Measurements from ENCODE around the gene UNC80. TPM values are rescaled to one million over a fixed set of nuclear protein-coding genes. Genes with fewer than 3 reads are reported as not detected.

The UNC80 gene
- total RNA-seq, 4 donors from 2014 or later, result 0.19 TPM; not detected in 3

DNA sequence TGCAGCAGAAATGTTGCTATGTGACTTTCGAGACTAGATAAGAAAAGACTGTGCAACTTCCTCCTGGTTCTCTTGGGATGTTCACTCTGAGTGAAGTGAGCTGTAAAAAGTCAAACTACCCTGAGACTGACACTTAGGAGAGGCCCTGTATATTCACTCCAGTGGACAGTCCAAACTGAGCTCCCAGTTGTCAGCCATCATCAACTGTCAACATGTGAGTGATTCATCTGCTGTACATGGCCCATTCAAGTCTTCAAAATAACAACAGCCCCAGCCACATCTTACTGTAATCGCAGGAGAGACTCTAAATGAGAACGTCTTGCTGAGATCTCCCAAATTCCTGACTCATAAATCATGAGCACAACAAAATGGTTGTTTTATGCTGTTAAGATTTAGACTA lies 8.5 kb upstream of the UNC80 start:
- H3K9me3 ChIP-seq, result no peaks in the 10 kb centered on the region
- TF ChIP-seq, protein P1, sequence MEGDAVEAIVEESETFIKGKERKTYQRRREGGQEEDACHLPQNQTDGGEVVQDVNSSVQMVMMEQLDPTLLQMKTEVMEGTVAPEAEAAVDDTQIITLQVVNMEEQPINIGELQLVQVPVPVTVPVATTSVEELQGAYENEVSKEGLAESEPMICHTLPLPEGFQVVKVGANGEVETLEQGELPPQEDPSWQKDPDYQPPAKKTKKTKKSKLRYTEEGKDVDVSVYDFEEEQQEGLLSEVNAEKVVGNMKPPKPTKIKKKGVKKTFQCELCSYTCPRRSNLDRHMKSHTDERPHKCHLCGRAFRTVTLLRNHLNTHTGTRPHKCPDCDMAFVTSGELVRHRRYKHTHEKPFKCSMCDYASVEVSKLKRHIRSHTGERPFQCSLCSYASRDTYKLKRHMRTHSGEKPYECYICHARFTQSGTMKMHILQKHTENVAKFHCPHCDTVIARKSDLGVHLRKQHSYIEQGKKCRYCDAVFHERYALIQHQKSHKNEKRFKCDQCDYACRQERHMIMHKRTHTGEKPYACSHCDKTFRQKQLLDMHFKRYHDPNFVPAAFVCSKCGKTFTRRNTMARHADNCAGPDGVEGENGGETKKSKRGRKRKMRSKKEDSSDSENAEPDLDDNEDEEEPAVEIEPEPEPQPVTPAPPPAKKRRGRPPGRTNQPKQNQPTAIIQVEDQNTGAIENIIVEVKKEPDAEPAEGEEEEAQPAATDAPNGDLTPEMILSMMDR (IDR thresholded peaks at IDR 0.05), result no peak
- TF ChIP-seq POLR2A (IDR thresholded peaks at IDR 0.05), result no peak
- no peaks in the 10 kb centered on the region for H3K36me3 ChIP-seq
- DNase-seq, result no peak
- H3K4me1 ChIP-seq, result no peaks in the 10 kb centered on the region
- WGBS, 2 donors, result 53 to 64% methylated on average over 3 of the region's 3 CpGs
- no peaks in the 10 kb centered on the region for H3K27me3 ChIP-seq
- no peak overlapping the region for H3K4me3 ChIP-seq
- no peak overlapping the region for H3K27ac ChIP-seq
- intact Hi-C loops (cut with DNase I), result no loop called here

DNA sequence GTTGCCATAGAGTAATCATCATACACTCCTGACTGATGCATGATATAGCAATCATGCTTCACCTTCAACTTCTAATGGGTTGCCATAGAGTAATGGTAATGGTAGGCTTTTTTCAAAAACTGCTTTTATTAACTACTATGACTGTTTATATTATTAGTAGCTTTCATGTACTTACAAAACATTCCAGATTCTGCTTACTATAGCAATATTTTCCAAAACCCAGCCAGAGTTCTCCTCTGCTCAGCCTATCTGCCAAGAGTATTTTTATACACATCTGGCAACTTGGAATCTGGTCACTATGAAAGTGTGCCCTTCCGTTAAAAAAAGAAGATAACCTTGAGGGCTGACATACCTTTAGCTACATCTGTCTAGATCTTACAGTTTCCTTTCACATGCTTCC lies 5.0 kb upstream of the UNC80 start:
- Histone ChIP-seq H3K4me3 (no peak overlapping the region), H3K36me3 (no peaks in the 10 kb centered on the region), H3K27me3 (peaks cover 0 to 19% (median 0%) of the 10 kb centered on the region in 4 donors), H3K27ac (no peak overlapping the region), H3K4me1 (peaks cover 0 to 4% (median under 1%) of the 10 kb centered on the region in 3 donors), H3K9me3 (no peaks in the 10 kb centered on the region)
- no peak for DNase-seq
- WGBS, 2 donors, result 83 to 95% methylated on average over 1 of the region's 1 CpG
- intact Hi-C loops (cut with DNase I), result no loop called here
- no peak for TF ChIP-seq POLR2A (IDR thresholded peaks at IDR 0.05)
- TF ChIP-seq, protein P1 (IDR thresholded peaks at IDR 0.05), result no peak

DNA sequence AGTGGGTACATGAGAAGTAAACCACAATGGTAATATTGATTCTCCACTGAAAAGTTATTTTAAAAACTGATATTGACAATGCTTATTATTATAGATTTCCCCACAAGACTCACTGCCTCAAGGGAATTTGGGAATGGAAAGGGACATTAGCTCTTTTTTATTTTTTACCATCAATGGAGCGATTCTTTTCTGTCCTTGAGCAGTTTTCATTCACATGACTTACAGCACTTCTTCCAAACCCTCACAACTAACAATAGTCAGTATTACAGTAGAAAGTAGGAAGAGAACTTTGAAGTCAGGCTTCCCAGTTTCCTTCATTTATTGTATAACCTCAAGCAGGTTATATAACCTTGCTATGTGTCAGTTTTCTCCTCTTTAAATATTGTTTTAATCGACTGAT lies 4.3 kb upstream of the UNC80 start:
- Histone ChIP-seq H3K27ac (no peak overlapping the region), H3K36me3 (no peaks in the 10 kb centered on the region), H3K27me3 (peaks cover 0 to 26% (median 0%) of the 10 kb centered on the region in 4 donors), H3K4me3 (no peak overlapping the region), H3K4me1 (peaks cover 0 to 8% (median 3%) of the 10 kb centered on the region in 3 donors), H3K9me3 (no peaks in the 10 kb centered on the region)
- TF ChIP-seq, protein P1 (IDR thresholded peaks at IDR 0.05), result no peak
- TF ChIP-seq POLR2A (IDR thresholded peaks at IDR 0.05), result no peak
- 47 to 51% methylated on average over 2 of the region's 2 CpGs for WGBS, 2 donors
- no peak for DNase-seq
- intact Hi-C loops (cut with DNase I), result no loop called here

DNA sequence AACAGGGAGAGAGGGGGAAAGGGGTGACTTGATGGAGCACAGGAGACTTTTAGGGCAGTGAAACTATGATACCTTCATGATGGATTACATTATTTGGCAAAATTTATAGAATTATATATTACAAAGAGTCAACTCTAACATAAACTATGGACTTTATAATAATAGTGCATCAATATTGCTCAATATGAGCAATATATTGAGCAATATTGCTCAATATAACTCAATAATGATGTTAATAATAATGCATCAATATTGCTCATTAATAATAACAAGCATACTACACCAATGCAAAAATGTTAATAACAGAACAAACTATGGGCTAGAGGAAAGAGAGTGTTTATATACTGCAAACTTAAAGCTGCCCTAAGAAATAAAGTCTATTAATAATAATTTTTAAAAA lies 3.1 kb upstream of the UNC80 start:
- intact Hi-C loops (cut with DNase I), result no loop called here
- TF ChIP-seq, protein P1 (IDR thresholded peaks at IDR 0.05), result no peak
- no peak for TF ChIP-seq POLR2A (IDR thresholded peaks at IDR 0.05)
- DNase-seq, result no peak

DNA sequence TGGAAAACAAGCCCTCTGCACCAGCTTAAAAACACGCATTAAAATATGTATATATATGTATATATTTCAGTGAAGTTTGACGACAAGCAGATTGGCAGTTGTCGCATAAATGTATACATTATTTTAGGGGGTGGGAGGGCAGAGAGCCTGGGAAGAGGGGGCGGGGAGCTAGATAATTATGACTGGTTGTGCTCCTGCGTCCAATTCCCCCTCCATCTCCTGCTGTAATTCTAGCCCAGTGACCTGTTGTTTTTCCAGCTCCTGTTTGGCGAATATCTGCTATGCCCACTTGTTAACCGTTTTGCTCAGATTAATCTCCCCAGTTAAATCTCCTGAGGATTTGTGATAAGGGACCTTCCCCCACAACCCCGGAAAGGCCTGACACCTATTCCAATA lies 656 bp downstream of the UNC80 start:
- WGBS, 2 donors, result 15 to 30% methylated on average over 7 to 8 of the region's 8 CpGs
- TF ChIP-seq, protein P1 (IDR thresholded peaks at IDR 0.05), result no peak
- no peak for TF ChIP-seq POLR2A (IDR thresholded peaks at IDR 0.05)
- no peaks in the 10 kb centered on the region for H3K9me3 ChIP-seq
- DNase-seq, result no peak
- peaks cover 0 to 49% (median 0%) of the 10 kb centered on the region in 4 donors for H3K27me3 ChIP-seq
- intact Hi-C loops (cut with DNase I), result no loop called here
- no peak overlapping the region for H3K4me3 ChIP-seq
- H3K36me3 ChIP-seq, result no peaks in the 10 kb centered on the region
- no peak overlapping the region for H3K27ac ChIP-seq
- peaks cover 0 to 8% (median 3%) of the 10 kb centered on the region in 3 donors for H3K4me1 ChIP-seq

More for the DNA sequence above, 3.1 kb upstream of the UNC80 start:
- Histone ChIP-seq H3K36me3 (no peaks in the 10 kb centered on the region), H3K4me3 (no peak overlapping the region), H3K27me3 (peaks cover 0 to 38% (median 0%) of the 10 kb centered on the region in 4 donors), H3K4me1 (peaks cover 0 to 8% (median 3%) of the 10 kb centered on the region in 3 donors), H3K27ac (no peak overlapping the region), H3K9me3 (no peaks in the 10 kb centered on the region)
